WTC11 (cell line): Measurements from ENCODE around the gene FOXP1. TPM values are rescaled to one million over a fixed set of nuclear protein-coding genes. Genes with fewer than 3 reads are reported as not detected.

Experiments
- ATAC-seq: fragments of 200-7000 bp; cut with Tn5 transposase; 2 replicates; pipeline ENCODE4 v1.10.0; 2021; ENCODE audit warnings: mild to moderate bottlenecking, moderate library complexity
- CTCF ChIA-PET: fragments of 300-600 bp; sonication (Branson Sonifier 250); formaldehyde crosslinking; loops from one replicate; lab custom pipeline; 2021; ENCODE audit warnings: antibody characterized with exemption; lab: Charles Lee
- POLR2A ChIA-PET: fragments of 350-600 bp; sonication (Branson Sonifier 250); formaldehyde crosslinking; loops from one replicate; lab custom pipeline; 2021; ENCODE audit warnings: antibody characterized with exemption; lab: Charles Lee
- DNase-seq: peaks from one replicate; pipeline ENCODE4 v3.0.0; 2021; ENCODE audit warnings: low spot score
- H3K27ac Mint-ChIP-seq: 2 replicates; pipeline ENCODE4 v1.8.0; 2021; ENCODE audit warnings: mixed read lengths
- H3K27me3 Mint-ChIP-seq: 2 replicates; pipeline ENCODE4 v1.8.0; 2021; ENCODE audit warnings: low read depth, mild to moderate bottlenecking, moderate library complexity, mixed read lengths
- H3K36me3 Mint-ChIP-seq: 2 replicates; pipeline ENCODE4 v1.8.0; 2021; ENCODE audit warnings: mixed read lengths
- H3K4me1 Mint-ChIP-seq: 2 replicates; pipeline ENCODE4 v1.8.0; 2022; ENCODE audit warnings: mixed read lengths
- H3K4me3 Mint-ChIP-seq: 2 replicates; pipeline ENCODE4 v1.8.0; 2021; ENCODE audit warnings: mild to moderate bottlenecking, moderate library complexity, mixed read lengths
- H3K9me3 Mint-ChIP-seq: 2 replicates; pipeline ENCODE4 v1.8.0; 2021; ENCODE audit warnings: mixed read lengths
- ARID4B ChIP-seq: sonication (generic); formaldehyde crosslinking; IDR thresholded peaks from 2 replicates; pipeline ENCODE4 v1.8.0; 2023; ENCODE audit warnings: missing genetic modification reagents, mild to moderate bottlenecking, borderline replicate concordance
- ATF6 ChIP-seq: sonication (generic); formaldehyde crosslinking; IDR thresholded peaks from 2 replicates; pipeline ENCODE4 v1.8.1; 2023; ENCODE audit warnings: mild to moderate bottlenecking, missing genetic modification reagents
- CREM ChIP-seq: sonication (generic); formaldehyde crosslinking; IDR thresholded peaks from 2 replicates; pipeline ENCODE4 v1.8.1; 2022; ENCODE audit warnings: mild to moderate bottlenecking, missing genetic modification reagents, moderate library complexity
- ERG ChIP-seq: fragments of 250-450 bp; sonication (Bioruptor Pico); IDR thresholded peaks from 2 replicates; pipeline ENCODE4 v1.8.0; 2021; ENCODE audit warnings: mild to moderate bottlenecking
- FOXJ3 ChIP-seq: sonication (generic); formaldehyde crosslinking; IDR thresholded peaks from 2 replicates; pipeline ENCODE4 v1.9.0; 2021; ENCODE audit warnings: missing genetic modification reagents, mild to moderate bottlenecking, borderline replicate concordance
- MAX ChIP-seq: sonication (generic); formaldehyde crosslinking; IDR thresholded peaks from 2 replicates; pipeline ENCODE4 v1.8.0; 2022; ENCODE audit warnings: mild to moderate bottlenecking, missing genetic modification reagents
- MXD4 ChIP-seq: fragments of 250-450 bp; sonication (Bioruptor Pico); IDR thresholded peaks from 2 replicates; pipeline ENCODE4 v1.8.0; 2021; ENCODE audit warnings: mild to moderate bottlenecking, moderate library complexity, borderline replicate concordance
- NFYB ChIP-seq: sonication (generic); formaldehyde crosslinking; conservative IDR thresholded peaks from 2 replicates; pipeline ENCODE4 v1.8.0; 2022; ENCODE audit warnings: low read depth, missing genetic modification reagents
- NR2C2 ChIP-seq: sonication (generic); formaldehyde crosslinking; IDR thresholded peaks from 2 replicates; pipeline ENCODE4 v1.8.0; 2022; ENCODE audit warnings: mild to moderate bottlenecking, missing genetic modification reagents
- SMAD4 ChIP-seq: sonication (generic); formaldehyde crosslinking; IDR thresholded peaks from 2 replicates; pipeline ENCODE4 v1.8.0; 2022; ENCODE audit warnings: mild to moderate bottlenecking, missing genetic modification reagents
- SP1 ChIP-seq: sonication (generic); formaldehyde crosslinking; conservative IDR thresholded peaks from 2 replicates; pipeline ENCODE4 v1.8.1; 2022; ENCODE audit warnings: missing genetic modification reagents
- ZMAT4 ChIP-seq: fragments of 250-450 bp; sonication (Bioruptor Pico); IDR thresholded peaks from 2 replicates; pipeline ENCODE4 v1.9.0; 2021; ENCODE audit warnings: mild to moderate bottlenecking
- ZNF138 ChIP-seq: sonication (generic); formaldehyde crosslinking; conservative IDR thresholded peaks from 2 replicates; pipeline ENCODE4 v1.8.1; 2022; ENCODE audit warnings: mild to moderate bottlenecking, moderate library complexity, missing genetic modification reagents
- ZNF219 ChIP-seq: sonication (generic); formaldehyde crosslinking; IDR thresholded peaks from 2 replicates; pipeline ENCODE4 v1.8.0; 2023; ENCODE audit warnings: missing genetic modification reagents, mild to moderate bottlenecking, borderline replicate concordance
- ZNF232 ChIP-seq: sonication (generic); formaldehyde crosslinking; IDR thresholded peaks from 2 replicates; pipeline ENCODE4 v1.8.0; 2022; ENCODE audit warnings: mild to moderate bottlenecking, missing genetic modification reagents
- ZNF317 ChIP-seq: sonication (generic); formaldehyde crosslinking; IDR thresholded peaks from 2 replicates; pipeline ENCODE4 v1.8.1; 2023; ENCODE audit warnings: low read depth, mild to moderate bottlenecking, moderate library complexity, missing genetic modification reagents, borderline replicate concordance
- ZNF396 ChIP-seq: fragments of 250-450 bp; sonication (Bioruptor Pico); IDR thresholded peaks from 2 replicates; pipeline ENCODE4 v1.8.0; 2021; ENCODE audit warnings: mild to moderate bottlenecking, moderate library complexity, borderline replicate concordance
- ZNF512 ChIP-seq: sonication (generic); formaldehyde crosslinking; IDR thresholded peaks from 2 replicates; pipeline ENCODE4 v1.8.1; 2022; ENCODE audit warnings: missing genetic modification reagents, borderline replicate concordance
- ZNF671 ChIP-seq: fragments of 250-450 bp; sonication (Bioruptor Pico); IDR thresholded peaks from 2 replicates; pipeline ENCODE4 v1.8.0; 2021; ENCODE audit warnings: mild to moderate bottlenecking
- total RNA-seq: library from RNA; stranded (reverse); gene quantifications from 3 replicates; pipeline ENCODE4 v1.2.3, GENCODE V29; 2021
- TF ChIP-seq, protein P1 (sequence below): sonication (generic); formaldehyde crosslinking; IDR thresholded peaks from 2 replicates; pipeline ENCODE4 v1.8.1; 2023; ENCODE audit warnings: mild to moderate bottlenecking, missing genetic modification reagents, moderate library complexity
- TF ChIP-seq, protein P2 (sequence below): sonication (generic); formaldehyde crosslinking; IDR thresholded peaks from 2 replicates; pipeline ENCODE4 v1.8.1; 2023; ENCODE audit warnings: mild to moderate bottlenecking, moderate library complexity, missing genetic modification reagents

The FOXP1 gene
- total RNA-seq, 1 experiment from 2014 or later: 25.8 TPM

DNA sequence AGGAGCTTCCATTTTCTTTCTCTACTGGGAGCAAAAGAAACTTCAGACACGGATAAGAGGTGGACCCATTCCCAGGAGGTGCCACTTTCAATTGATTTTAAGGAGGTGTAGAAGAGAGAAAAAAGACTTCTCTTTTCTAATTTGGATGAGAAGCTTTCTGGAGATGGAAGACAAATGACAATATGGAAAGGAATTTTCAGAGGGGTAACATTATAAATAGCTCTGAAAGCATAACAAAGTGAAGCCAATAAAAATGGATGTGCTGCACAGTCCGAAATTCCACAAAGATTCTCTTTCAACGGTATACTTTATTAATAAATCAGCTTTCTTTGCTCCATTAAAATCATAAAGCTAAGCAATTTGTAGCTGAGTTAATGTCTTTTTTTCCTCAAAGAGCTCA is 663.9 kb downstream of the FOXP1 start:
- ChIA-PET POLR2A (interaction anchor here (1.1 kb wide), 1 partner anchor 37 kb away, joined by 5 read pairs; no protein-coding TSS in a partner anchor), CTCF (no interaction called here)
- Mint-ChIP-seq H3K27ac (no peak overlapping the region), H3K9me3 (peaks cover 20% of the 10 kb centered on the region), H3K4me3 (no peak overlapping the region), H3K27me3 (no peaks in the 10 kb centered on the region; the same call in 1 of the 2 replicates), H3K36me3 (0 out of 2 replicates have a peak, but pooled peaks cover 7% of the 10 kb centered on the region), H3K4me1 (peaks cover 5% of the 10 kb centered on the region)
- no peak for ATAC-seq
- DNase-seq: no peak
- no peak for TF ChIP-seq MXD4 (CRISPR knock-in tag)
- TF ChIP-seq ZNF671 (CRISPR knock-in tag): no peak

DNA sequence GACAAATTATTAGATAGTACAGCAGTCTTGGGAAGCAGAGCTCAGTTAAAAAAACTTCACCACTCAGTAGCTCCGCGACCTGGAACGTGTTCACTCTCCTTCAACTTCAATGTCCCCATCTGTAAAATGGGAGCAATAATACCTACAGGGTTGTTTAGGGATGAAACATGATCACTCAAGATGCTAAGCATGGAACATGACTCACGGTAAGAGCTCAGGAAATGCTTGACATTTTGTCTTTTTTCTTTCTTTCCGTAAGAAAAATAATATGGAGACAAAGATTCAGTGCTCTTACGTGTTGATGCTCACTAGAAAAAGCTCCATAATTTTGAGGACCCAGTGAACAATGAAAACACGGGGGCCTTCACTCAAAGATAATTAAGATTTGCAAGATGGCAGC is 664.4 kb downstream of the FOXP1 start:
- no peak overlapping the region for H3K4me3 Mint-ChIP-seq
- DNase-seq (no peak), ATAC-seq (no peak)
- H3K4me1 Mint-ChIP-seq: peaks cover 6% of the 10 kb centered on the region
- POLR2A ChIA-PET: interaction anchor here (1.1 kb wide), 1 partner anchor 38 kb away, joined by 5 read pairs; no protein-coding TSS in a partner anchor
- no peak overlapping the region for H3K27ac Mint-ChIP-seq
- H3K27me3 Mint-ChIP-seq: no peaks in the 10 kb centered on the region; the same call in 1 of the 2 replicates
- peaks cover 14% of the 10 kb centered on the region for H3K9me3 Mint-ChIP-seq
- CTCF ChIA-PET: no interaction called here
- 0 out of 2 replicates have a peak, but pooled peaks cover 7% of the 10 kb centered on the region for H3K36me3 Mint-ChIP-seq
- no peak for TF ChIP-seq MAX
- TF ChIP-seq CREM: no peak
- TF ChIP-seq, protein P1, sequence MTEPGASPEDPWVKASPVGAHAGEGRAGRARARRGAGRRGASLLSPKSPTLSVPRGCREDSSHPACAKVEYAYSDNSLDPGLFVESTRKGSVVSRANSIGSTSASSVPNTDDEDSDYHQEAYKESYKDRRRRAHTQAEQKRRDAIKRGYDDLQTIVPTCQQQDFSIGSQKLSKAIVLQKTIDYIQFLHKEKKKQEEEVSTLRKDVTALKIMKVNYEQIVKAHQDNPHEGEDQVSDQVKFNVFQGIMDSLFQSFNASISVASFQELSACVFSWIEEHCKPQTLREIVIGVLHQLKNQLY (CRISPR knock-in tag): no peak
- no peak for TF ChIP-seq ZNF396 (CRISPR knock-in tag)
- no peak for TF ChIP-seq ATF6
- TF ChIP-seq NR2C2 (CRISPR knock-in tag): no peak
- no peak for TF ChIP-seq ZNF512 (CRISPR knock-in tag)
- TF ChIP-seq ZNF138 (CRISPR knock-in tag): no peak
- TF ChIP-seq ZMAT4 (CRISPR knock-in tag): no peak
- no peak for TF ChIP-seq ZNF219
- no peak for TF ChIP-seq NFYB (CRISPR knock-in tag)
- no peak for TF ChIP-seq FOXJ3
- no peak for TF ChIP-seq ARID4B (CRISPR knock-in tag)
- no peak for TF ChIP-seq ERG (CRISPR knock-in tag)
- TF ChIP-seq ZNF232 (CRISPR knock-in tag): no peak
- no peak for TF ChIP-seq SMAD4 (CRISPR knock-in tag)
- TF ChIP-seq SP1 (CRISPR knock-in tag): no peak
- TF ChIP-seq, protein P2, sequence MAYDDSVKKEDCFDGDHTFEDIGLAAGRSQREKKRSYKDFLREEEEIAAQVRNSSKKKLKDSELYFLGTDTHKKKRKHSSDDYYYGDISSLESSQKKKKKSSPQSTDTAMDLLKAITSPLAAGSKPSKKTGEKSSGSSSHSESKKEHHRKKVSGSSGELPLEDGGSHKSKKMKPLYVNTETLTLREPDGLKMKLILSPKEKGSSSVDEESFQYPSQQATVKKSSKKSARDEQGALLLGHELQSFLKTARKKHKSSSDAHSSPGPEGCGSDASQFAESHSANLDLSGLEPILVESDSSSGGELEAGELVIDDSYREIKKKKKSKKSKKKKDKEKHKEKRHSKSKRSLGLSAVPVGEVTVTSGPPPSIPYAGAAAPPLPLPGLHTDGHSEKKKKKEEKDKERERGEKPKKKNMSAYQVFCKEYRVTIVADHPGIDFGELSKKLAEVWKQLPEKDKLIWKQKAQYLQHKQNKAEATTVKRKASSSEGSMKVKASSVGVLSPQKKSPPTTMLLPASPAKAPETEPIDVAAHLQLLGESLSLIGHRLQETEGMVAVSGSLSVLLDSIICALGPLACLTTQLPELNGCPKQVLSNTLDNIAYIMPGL (CRISPR knock-in tag): no peak
- TF ChIP-seq ZNF317: no peak
